ENCODE measurements around the gene PTDSS2. TPM values are rescaled to one million over a fixed set of nuclear protein-coding genes. Genes with fewer than 3 reads are reported as not detected.

Gene PTDSS2
- 28.7 to 46.7 TPM (median 45.6 TPM) in 5 replicates for total RNA-seq (2022; extraction: Qiagen RNA extraction)

GRCh38 chr11:449889-450808 is at the start of gene PTDSS2:
PTDSS2 (plus strand) TSS chr11:450279; CDS start chr11:450456, 177 bp downstream.

DNA sequence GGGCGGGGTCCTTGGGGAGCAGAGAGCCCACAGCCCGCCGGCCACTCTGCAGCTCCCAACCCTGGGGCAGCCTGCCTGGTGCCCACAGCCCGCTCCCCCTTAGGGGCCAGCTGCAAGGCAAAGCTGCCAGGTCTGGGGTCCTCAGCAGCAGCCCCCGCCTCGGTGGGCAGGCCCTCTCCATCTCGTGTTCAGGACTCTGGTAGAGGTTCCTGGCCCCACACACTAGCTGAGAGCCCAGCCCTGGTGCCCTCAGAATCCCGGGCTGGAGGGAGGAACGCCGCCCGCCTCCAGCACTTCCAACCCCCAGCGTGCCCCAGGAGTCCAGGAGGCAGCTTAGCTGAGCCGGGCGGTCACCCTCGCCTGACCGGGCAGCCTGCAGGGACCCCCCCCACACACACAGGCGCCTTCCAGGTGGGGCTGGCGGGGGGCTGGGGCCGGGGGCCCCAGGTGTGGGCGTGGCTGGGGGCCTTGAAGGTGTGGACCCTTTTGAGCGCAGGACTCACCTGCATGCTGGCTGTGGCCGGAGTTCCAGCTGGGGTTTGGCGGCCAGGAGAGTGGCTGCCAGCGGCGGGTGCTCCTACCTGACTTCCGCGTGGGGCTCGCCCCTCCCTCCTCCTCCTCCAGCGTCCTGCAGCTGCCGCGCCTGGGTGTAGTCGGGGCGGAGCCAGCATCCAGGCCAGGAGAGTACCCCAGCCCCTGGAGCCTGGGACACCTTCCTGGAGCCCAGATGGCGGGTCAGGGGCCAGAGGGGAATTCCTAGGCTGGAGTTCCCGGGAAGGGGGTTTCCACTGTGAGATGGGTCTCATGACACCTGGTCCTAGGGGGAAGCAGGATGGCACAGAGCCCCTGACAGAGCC is 8.4 kb upstream of the PTDSS2 start, which contains the start of gene ANO9:
Gene ANO9 (minus strand): TSS at position 594 of the 857 bp plus-strand sequence. CDS start 85 bp downstream, at position 509.

DNA sequence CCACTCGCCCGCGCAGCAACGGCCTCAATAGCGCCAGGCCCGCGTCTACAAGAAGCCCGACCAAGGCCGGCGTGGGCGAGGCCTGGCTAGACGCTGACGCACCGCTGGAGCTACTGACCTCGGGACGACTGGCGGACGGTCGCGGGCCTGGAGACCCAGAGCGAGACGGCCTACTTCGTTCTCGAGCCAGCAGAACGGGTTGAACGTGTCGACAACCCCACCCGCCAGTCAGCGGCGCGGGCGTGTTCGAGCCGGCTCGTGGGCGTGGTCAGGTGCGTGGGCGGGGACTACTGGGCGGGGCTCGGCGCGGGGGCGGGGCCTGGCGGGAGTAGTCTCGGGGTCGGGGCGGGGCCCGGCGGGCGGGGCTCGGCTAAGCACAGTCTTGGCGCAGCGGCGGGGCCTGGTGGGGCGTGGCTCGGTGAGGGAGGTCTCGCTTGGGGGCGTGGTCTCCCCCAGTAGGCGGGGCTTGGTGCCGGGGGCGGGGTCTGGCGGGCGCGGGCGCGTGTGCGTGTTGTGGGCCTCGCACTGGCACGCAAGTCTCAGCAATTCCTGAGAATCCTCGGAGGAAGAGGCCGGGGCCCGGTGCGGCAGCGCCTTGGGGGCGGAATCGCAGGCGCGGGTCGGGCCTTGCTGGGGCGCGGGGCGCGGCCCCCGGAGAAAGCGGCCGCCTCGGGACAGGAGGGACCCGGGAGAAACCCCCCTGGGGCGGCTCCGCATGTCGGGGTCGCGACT is 57.1 kb downstream of the PTDSS2 start, which contains the start of gene RNH1:
Gene RNH1 (minus strand): TSS at position 248 of the 732 bp plus-strand sequence. CDS start 5,080 bp downstream, outside the sequence.

GRCh38 chr11:535519-536454 is 85.7 kb downstream of the PTDSS2 start, which contains the start of gene HRAS:
HRAS (minus strand) TSS chr11:535576.

DNA sequence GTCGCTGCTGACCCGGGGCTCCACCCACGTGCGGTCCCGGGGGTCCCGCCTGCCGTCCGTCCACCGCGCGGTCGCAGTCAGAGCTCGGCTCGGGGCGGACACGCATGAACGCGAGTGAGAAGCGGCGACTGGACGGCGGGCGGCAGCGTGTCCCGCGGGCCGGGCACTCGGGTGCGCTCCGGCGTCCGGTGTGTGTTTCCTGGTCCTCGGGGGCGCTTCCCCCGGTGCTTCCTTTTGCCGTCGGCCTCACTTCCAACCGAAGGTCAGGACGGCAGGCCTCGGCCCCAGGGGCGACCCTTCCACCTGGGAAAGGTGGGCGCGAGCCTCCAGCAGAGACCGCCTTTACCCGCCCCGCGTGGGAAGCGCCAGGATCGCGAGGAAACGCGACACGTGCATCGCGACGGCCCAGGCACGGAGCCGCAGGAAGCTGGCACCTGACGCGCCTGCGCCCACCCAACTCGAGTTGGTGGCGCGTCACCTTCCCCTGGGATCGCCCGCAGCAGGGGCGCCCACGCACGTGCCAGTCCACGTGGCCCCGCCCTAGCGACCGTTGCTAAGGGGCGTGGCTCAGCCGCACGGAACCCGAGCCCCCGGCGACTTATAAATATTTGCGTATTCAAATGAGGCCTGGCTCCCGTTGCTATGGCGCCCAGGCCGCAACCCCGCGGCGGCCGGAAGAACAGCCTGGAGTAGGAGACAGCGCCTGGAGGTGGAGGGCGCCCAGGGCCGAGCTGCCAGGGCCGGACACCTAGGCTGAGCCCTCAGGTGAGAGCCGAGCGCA is 87.0 kb downstream of the PTDSS2 start, which contains the start of gene LRRC56:
Gene LRRC56 (plus strand): TSS at position 687 of the 781 bp plus-strand sequence. CDS start 3,158 bp downstream, outside the sequence.

Other genes starting within 250 kb of the PTDSS2 start
- gene BET1L, start 242.9 kb upstream of the PTDSS2 start, total RNA-seq (2022; extraction: Qiagen RNA extraction) = 38.1 to 45.7 TPM (median 44.2 TPM) in 5 replicates
- gene RIC8A, start 242.6 kb upstream of the PTDSS2 start, total RNA-seq (2022; extraction: Qiagen RNA extraction) = 119 to 131 TPM (median 127 TPM) in 5 replicates
- gene SIRT3, start 213.9 kb upstream of the PTDSS2 start, total RNA-seq (2022; extraction: Qiagen RNA extraction) = 18.7 to 23.5 TPM (median 22.9 TPM) in 5 replicates
- gene PSMD13, start 213.3 kb upstream of the PTDSS2 start, total RNA-seq (2022; extraction: Qiagen RNA extraction) = 140 to 183 TPM (median 153 TPM) in 5 replicates
- not detected in 5 replicates for gene NLRP6, start 171.9 kb upstream of the PTDSS2 start, total RNA-seq (2022; extraction: Qiagen RNA extraction)
- 5.1 to 11.1 TPM (median 9.9 TPM) in 5 replicates for gene PGGHG, start 161.2 kb upstream of the PTDSS2 start, total RNA-seq (2022; extraction: Qiagen RNA extraction)
- not detected in 5 replicates for gene IFITM5, start 150.8 kb upstream of the PTDSS2 start, total RNA-seq (2022; extraction: Qiagen RNA extraction)
- 55.1 to 67.8 TPM (median 66.9 TPM) in 5 replicates for gene IFITM2, start 142.5 kb upstream of the PTDSS2 start, total RNA-seq (2022; extraction: Qiagen RNA extraction)
- gene IFITM1, start 136.2 kb upstream of the PTDSS2 start, total RNA-seq (2022; extraction: Qiagen RNA extraction) = 0.17 to 0.61 TPM (median 0.22 TPM) in 5 replicates
- gene IFITM3, start 129.4 kb upstream of the PTDSS2 start, total RNA-seq (2022; extraction: Qiagen RNA extraction) = 23.7 to 32.8 TPM (median 29.5 TPM) in 5 replicates
- 7.8 to 18.0 TPM (median 14.8 TPM) in 5 replicates for gene B4GALNT4, start 80.8 kb upstream of the PTDSS2 start, total RNA-seq (2022; extraction: Qiagen RNA extraction)
- gene PKP3, start 56.1 kb upstream of the PTDSS2 start, total RNA-seq (2022; extraction: Qiagen RNA extraction) = 26.9 to 37.1 TPM (median 35.4 TPM) in 5 replicates
- gene SIGIRR, start 35.3 kb upstream of the PTDSS2 start, total RNA-seq (2022; extraction: Qiagen RNA extraction) = 57.7 to 86.6 TPM (median 78.8 TPM) in 5 replicates
- gene ANO9, start 8.3 kb upstream of the PTDSS2 start, total RNA-seq (2022; extraction: Qiagen RNA extraction) = 0.52 to 1.2 TPM (median 0.66 TPM) in 5 replicates
- gene RNH1, start 57.0 kb downstream of the PTDSS2 start, total RNA-seq (2022; extraction: Qiagen RNA extraction) = 123 to 178 TPM (median 165 TPM) in 5 replicates
- gene HRAS, start 85.3 kb downstream of the PTDSS2 start, total RNA-seq (2022; extraction: Qiagen RNA extraction) = 111 to 166 TPM (median 143 TPM) in 5 replicates
- 0.52 to 1.1 TPM (median 0.98 TPM) in 5 replicates for gene LRRC56, start 87.2 kb downstream of the PTDSS2 start, total RNA-seq (2022; extraction: Qiagen RNA extraction)
- 1.6 to 3.4 TPM (median 2.4 TPM) in 5 replicates for gene LMNTD2, start 110.5 kb downstream of the PTDSS2 start, total RNA-seq (2022; extraction: Qiagen RNA extraction)
- 53.9 to 61.7 TPM (median 58.5 TPM) in 5 replicates for gene RASSF7, start 110.7 kb downstream of the PTDSS2 start, total RNA-seq (2022; extraction: Qiagen RNA extraction)
- gene PHRF1, start 126.2 kb downstream of the PTDSS2 start, total RNA-seq (2022; extraction: Qiagen RNA extraction) = 25.8 to 45.8 TPM (median 43.4 TPM) in 5 replicates
- gene IRF7, start 165.7 kb downstream of the PTDSS2 start, total RNA-seq (2022; extraction: Qiagen RNA extraction) = 6.6 to 9.0 TPM (median 7.0 TPM) in 5 replicates
- gene CDHR5, start 174.7 kb downstream of the PTDSS2 start, total RNA-seq (2022; extraction: Qiagen RNA extraction) = 0.06 to 0.34 TPM (median 0.07 TPM) in 5 replicates
- gene SCT, start 176.9 kb downstream of the PTDSS2 start, total RNA-seq (2022; extraction: Qiagen RNA extraction) = not detected in 5 replicates
- 0.23 to 0.54 TPM (median 0.36 TPM) in 4 of 5 replicates, not detected in the other for gene DRD4, start 187.0 kb downstream of the PTDSS2 start, total RNA-seq (2022; extraction: Qiagen RNA extraction)
- gene DEAF1, start 244.9 kb downstream of the PTDSS2 start, total RNA-seq (2022; extraction: Qiagen RNA extraction) = 31.2 to 36.9 TPM (median 34.5 TPM) in 5 replicates
- 7.9 to 10.0 TPM (median 8.4 TPM) in 5 replicates for gene TMEM80, start 245.5 kb downstream of the PTDSS2 start, total RNA-seq (2022; extraction: Qiagen RNA extraction)

Data from A549 treated with dexamethasone at 1 μM for 4 hours (cell line).